K562 (cell line): Measurements from ENCODE around the gene NDUFAF3. TPM values are rescaled to one million over a fixed set of nuclear protein-coding genes. Genes with fewer than 3 reads are reported as not detected.

Experiments used
- polyA plus RNA-seq, 8 experiments: library from polyadenylated mRNA; depleted of rRNA in 4 of 8; stranded (reverse) in 5 of 8; unstranded in 3 of 8; fragments of >200 nt; fragmentation: Nextera tagmentation in 2 of 8; fragmentation: Illumina TruSeq in 1 of 8; extraction: Ambion mirVana in 2 of 8; extraction: Trizol in 1 of 8; gene quantifications; 2 replicates each; pipeline versions ENCODE4 v1.2.1 to v1.2.3, GENCODE V29; 2011 to 2014; ENCODE audit warnings: inconsistent platforms in 1 of 8, missing spikeins in 1 of 8
- total RNA-seq, 7 experiments: library from RNA; depleted of rRNA in 6 of 7; stranded (reverse); fragments of >200 nt in 6 of 7; fragmentation: Illumina TruSeq in 2 of 7; extraction: Trizol in 2 of 7; gene quantifications; 2 replicates each; pipeline versions ENCODE4 v1.2.1 to v1.2.3, GENCODE V29; 2011 to 2021; ENCODE audit warnings: low replicate concordance in 1 of 7
- TF ChIP-seq, protein P1 (sequence below): fragments of 450-650 bp; IDR thresholded peaks from 2 replicates; pipeline ENCODE4 v1.6.1; 2016; ENCODE audit warnings: mild to moderate bottlenecking, moderate library complexity

The NDUFAF3 gene
- total and polyA plus RNA-seq, 9 of the 15 experiments (the other 6 are each of a cell fraction or from before 2014, with no cell fraction given): 17.0 to 127 (median 36.3) TPM

GRCh38 chr3:48990636-48991469 is 31.1 kb upstream of the NDUFAF3 start (continued):
- TF ChIP-seq, protein P1, sequence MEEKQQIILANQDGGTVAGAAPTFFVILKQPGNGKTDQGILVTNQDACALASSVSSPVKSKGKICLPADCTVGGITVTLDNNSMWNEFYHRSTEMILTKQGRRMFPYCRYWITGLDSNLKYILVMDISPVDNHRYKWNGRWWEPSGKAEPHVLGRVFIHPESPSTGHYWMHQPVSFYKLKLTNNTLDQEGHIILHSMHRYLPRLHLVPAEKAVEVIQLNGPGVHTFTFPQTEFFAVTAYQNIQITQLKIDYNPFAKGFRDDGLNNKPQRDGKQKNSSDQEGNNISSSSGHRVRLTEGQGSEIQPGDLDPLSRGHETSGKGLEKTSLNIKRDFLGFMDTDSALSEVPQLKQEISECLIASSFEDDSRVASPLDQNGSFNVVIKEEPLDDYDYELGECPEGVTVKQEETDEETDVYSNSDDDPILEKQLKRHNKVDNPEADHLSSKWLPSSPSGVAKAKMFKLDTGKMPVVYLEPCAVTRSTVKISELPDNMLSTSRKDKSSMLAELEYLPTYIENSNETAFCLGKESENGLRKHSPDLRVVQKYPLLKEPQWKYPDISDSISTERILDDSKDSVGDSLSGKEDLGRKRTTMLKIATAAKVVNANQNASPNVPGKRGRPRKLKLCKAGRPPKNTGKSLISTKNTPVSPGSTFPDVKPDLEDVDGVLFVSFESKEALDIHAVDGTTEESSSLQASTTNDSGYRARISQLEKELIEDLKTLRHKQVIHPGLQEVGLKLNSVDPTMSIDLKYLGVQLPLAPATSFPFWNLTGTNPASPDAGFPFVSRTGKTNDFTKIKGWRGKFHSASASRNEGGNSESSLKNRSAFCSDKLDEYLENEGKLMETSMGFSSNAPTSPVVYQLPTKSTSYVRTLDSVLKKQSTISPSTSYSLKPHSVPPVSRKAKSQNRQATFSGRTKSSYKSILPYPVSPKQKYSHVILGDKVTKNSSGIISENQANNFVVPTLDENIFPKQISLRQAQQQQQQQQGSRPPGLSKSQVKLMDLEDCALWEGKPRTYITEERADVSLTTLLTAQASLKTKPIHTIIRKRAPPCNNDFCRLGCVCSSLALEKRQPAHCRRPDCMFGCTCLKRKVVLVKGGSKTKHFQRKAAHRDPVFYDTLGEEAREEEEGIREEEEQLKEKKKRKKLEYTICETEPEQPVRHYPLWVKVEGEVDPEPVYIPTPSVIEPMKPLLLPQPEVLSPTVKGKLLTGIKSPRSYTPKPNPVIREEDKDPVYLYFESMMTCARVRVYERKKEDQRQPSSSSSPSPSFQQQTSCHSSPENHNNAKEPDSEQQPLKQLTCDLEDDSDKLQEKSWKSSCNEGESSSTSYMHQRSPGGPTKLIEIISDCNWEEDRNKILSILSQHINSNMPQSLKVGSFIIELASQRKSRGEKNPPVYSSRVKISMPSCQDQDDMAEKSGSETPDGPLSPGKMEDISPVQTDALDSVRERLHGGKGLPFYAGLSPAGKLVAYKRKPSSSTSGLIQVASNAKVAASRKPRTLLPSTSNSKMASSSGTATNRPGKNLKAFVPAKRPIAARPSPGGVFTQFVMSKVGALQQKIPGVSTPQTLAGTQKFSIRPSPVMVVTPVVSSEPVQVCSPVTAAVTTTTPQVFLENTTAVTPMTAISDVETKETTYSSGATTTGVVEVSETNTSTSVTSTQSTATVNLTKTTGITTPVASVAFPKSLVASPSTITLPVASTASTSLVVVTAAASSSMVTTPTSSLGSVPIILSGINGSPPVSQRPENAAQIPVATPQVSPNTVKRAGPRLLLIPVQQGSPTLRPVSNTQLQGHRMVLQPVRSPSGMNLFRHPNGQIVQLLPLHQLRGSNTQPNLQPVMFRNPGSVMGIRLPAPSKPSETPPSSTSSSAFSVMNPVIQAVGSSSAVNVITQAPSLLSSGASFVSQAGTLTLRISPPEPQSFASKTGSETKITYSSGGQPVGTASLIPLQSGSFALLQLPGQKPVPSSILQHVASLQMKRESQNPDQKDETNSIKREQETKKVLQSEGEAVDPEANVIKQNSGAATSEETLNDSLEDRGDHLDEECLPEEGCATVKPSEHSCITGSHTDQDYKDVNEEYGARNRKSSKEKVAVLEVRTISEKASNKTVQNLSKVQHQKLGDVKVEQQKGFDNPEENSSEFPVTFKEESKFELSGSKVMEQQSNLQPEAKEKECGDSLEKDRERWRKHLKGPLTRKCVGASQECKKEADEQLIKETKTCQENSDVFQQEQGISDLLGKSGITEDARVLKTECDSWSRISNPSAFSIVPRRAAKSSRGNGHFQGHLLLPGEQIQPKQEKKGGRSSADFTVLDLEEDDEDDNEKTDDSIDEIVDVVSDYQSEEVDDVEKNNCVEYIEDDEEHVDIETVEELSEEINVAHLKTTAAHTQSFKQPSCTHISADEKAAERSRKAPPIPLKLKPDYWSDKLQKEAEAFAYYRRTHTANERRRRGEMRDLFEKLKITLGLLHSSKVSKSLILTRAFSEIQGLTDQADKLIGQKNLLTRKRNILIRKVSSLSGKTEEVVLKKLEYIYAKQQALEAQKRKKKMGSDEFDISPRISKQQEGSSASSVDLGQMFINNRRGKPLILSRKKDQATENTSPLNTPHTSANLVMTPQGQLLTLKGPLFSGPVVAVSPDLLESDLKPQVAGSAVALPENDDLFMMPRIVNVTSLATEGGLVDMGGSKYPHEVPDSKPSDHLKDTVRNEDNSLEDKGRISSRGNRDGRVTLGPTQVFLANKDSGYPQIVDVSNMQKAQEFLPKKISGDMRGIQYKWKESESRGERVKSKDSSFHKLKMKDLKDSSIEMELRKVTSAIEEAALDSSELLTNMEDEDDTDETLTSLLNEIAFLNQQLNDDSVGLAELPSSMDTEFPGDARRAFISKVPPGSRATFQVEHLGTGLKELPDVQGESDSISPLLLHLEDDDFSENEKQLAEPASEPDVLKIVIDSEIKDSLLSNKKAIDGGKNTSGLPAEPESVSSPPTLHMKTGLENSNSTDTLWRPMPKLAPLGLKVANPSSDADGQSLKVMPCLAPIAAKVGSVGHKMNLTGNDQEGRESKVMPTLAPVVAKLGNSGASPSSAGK: no peak
- TF ChIP-seq, all 486 proteins: peak for 0
